Erythroblast (primary cell): ENCODE measurements around the gene NOD1.

Source experiments
- GATA1 ChIP-seq: IDR thresholded peaks from 2 replicates; pipeline ENCODE4 v1.6.1; 2011; ENCODE audit warnings: low read depth, mild to moderate bottlenecking, control low read depth, low read length, moderate library complexity
- POLR2A ChIP-seq: IDR thresholded peaks from 2 replicates; pipeline ENCODE4 v1.6.1; 2011; ENCODE audit warnings: mild to moderate bottlenecking, low read length

DNA sequence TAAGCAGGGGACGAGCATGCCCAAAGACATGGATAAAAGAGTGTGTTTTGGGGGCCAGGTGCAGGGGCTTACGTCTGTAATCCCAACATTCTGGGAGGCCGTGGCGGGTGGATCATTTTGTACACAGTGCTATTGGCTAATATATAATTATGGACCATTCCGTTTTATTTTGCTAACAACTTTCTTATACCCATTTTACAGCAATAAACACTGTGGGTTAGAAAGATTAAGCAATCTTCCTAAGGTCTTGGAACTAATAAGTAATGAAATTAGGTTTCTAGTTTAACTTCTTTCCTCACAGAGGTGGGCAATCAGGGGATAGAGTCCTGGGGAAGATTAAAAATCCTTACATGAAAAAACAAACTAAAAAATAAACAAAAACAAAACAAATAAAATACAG lies 22.7 kb upstream of the NOD1 start:
- TF ChIP-seq POLR2A (no peak), GATA1 (no peak)
